Thyroid gland (tissue), 4 donors: ENCODE results near the gene ENOX2.

Experiments used
- POLR2A ChIP-seq, 2 donors: fragments of 450-650 bp; IDR thresholded peaks; one replicate each; pipeline ENCODE4 v1.6.1; 2017; ENCODE audit warnings: antibody characterized with exemption in 2 of 2, mild to moderate bottlenecking in 2 of 2, moderate library complexity in 1 of 2
- TF ChIP-seq, protein P1 (sequence below), 6 experiments: fragments of 200-600 bp in 3 of 6; fragments of 450-650 bp in 3 of 6; sonication (generic) in 3 of 6; IDR thresholded peaks; one replicate each; pipeline ENCODE4 v1.5.1; 2016 to 2019; ENCODE audit warnings: antibody characterized with exemption in 6 of 6, mild to moderate bottlenecking in 2 of 6, inconsistent platforms in 1 of 6, moderate library complexity in 1 of 6

GRCh38 chrX:130848763-130849162 is 54.2 kb downstream of the ENOX2 start:
- TF ChIP-seq, protein P1, sequence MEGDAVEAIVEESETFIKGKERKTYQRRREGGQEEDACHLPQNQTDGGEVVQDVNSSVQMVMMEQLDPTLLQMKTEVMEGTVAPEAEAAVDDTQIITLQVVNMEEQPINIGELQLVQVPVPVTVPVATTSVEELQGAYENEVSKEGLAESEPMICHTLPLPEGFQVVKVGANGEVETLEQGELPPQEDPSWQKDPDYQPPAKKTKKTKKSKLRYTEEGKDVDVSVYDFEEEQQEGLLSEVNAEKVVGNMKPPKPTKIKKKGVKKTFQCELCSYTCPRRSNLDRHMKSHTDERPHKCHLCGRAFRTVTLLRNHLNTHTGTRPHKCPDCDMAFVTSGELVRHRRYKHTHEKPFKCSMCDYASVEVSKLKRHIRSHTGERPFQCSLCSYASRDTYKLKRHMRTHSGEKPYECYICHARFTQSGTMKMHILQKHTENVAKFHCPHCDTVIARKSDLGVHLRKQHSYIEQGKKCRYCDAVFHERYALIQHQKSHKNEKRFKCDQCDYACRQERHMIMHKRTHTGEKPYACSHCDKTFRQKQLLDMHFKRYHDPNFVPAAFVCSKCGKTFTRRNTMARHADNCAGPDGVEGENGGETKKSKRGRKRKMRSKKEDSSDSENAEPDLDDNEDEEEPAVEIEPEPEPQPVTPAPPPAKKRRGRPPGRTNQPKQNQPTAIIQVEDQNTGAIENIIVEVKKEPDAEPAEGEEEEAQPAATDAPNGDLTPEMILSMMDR (IDR thresholded peaks at IDR 0.05): no peak
- TF ChIP-seq POLR2A (IDR thresholded peaks at IDR 0.05): no peak
